HepG2 (cell line): Measurements from ENCODE around the gene MEGF10. TPM values are rescaled to one million over a fixed set of nuclear protein-coding genes. Genes with fewer than 3 reads are reported as not detected.

Source experiments
- FOXO4 ChIP-seq: sonication (generic); formaldehyde crosslinking; conservative IDR thresholded peaks from 2 replicates; pipeline ENCODE4 v1.8.1; 2023; ENCODE audit warnings: missing genetic modification reagents
- KIAA2018 ChIP-seq: sonication (generic); formaldehyde crosslinking; IDR thresholded peaks from 2 replicates; pipeline ENCODE4 v1.5.0; 2020; ENCODE audit warnings: mild to moderate bottlenecking, missing genetic modification reagents, borderline replicate concordance
- NFE2 ChIP-seq: sonication (generic); formaldehyde crosslinking; IDR thresholded peaks from 2 replicates; pipeline ENCODE4 v1.4.0; 2020; ENCODE audit warnings: missing genetic modification reagents
- PCBP2 ChIP-seq: fragments of 200-400 bp; formaldehyde crosslinking; optimal IDR thresholded peaks from 2 replicates; pipeline ENCODE3; 2018; ENCODE audit warnings: low read length, low read depth; ENCODE audit not compliant: poor library complexity, severe bottlenecking
- SMAD3 ChIP-seq: sonication (generic); formaldehyde crosslinking; IDR thresholded peaks from 2 replicates; pipeline ENCODE4 v1.4.0; 2020; ENCODE audit warnings: missing genetic modification reagents
- TGIF2 ChIP-seq: IDR thresholded peaks from 2 replicates; pipeline ENCODE4 v1.6.1; 2016; ENCODE audit warnings: control low read depth, missing compliant biosample characterization
- ZNF276 ChIP-seq: sonication (generic); formaldehyde crosslinking; IDR thresholded peaks from 2 replicates; pipeline ENCODE4 v1.4.0; 2020; ENCODE audit warnings: mild to moderate bottlenecking, low read depth, missing genetic modification reagents
- ZNF510 ChIP-seq: sonication (generic); formaldehyde crosslinking; IDR thresholded peaks from 2 replicates; pipeline ENCODE4 v1.4.0; 2020; ENCODE audit warnings: low read depth, mild to moderate bottlenecking, missing genetic modification reagents
- ZNF839 ChIP-seq: sonication (generic); formaldehyde crosslinking; IDR thresholded peaks from 2 replicates; pipeline ENCODE4 v1.4.0; 2020; ENCODE audit warnings: missing genetic modification reagents, mild to moderate bottlenecking, borderline replicate concordance
- ZUFSP ChIP-seq: sonication (generic); formaldehyde crosslinking; IDR thresholded peaks from 2 replicates; pipeline ENCODE4 v1.9.0; 2021; ENCODE audit warnings: missing genetic modification reagents, mild to moderate bottlenecking, borderline replicate concordance
- polyA plus RNA-seq, 8 experiments: library from polyadenylated mRNA; depleted of rRNA in 3 of 8; stranded (reverse) in 7 of 8; unstranded in 1 of 8; fragments of >200 nt; fragmentation: Illumina TruSeq in 4 of 8; extraction: Trizol in 4 of 8; gene quantifications; 2 replicates each; pipeline versions ENCODE4 v1.2.1 to v1.2.3, GENCODE V29; 2011 to 2016; ENCODE audit warnings: low read depth in 4 of 8, missing spikeins in 1 of 8, mixed read lengths in 1 of 8; ENCODE audit not compliant: insufficient read depth in 1 of 8
- total RNA-seq, 5 experiments: library from RNA; depleted of rRNA; stranded (reverse); fragments of >200 nt; fragmentation: Illumina TruSeq; extraction: Trizol; gene quantifications; 2 replicates each; pipeline ENCODE4 v1.2.3, GENCODE V29; 2016; ENCODE audit warnings: low read depth in 1 of 5

The MEGF10 gene
- total and polyA plus RNA-seq, 2 of the 13 experiments (the other 11 are each of a cell fraction or from before 2014, with no cell fraction given) = not detected

- TF ChIP-seq KIAA2018 (no peak), FOXO4 (CRISPR knock-in tag) (no peak), ZUFSP (CRISPR knock-in tag) (no peak), TGIF2 (CRISPR knock-in tag) (no peak), PCBP2 (no peak), NFE2 (CRISPR knock-in tag) (no peak), ZNF276 (CRISPR knock-in tag) (no peak), ZNF510 (CRISPR knock-in tag) (no peak), ZNF839 (CRISPR knock-in tag) (no peak), SMAD3 (CRISPR knock-in tag) (no peak)
Measured at GRCh38 chr5:127399068-127399467, 108.5 kb downstream of the MEGF10 start (continued).
